ENCODE results near the gene RAB41.

DNA sequence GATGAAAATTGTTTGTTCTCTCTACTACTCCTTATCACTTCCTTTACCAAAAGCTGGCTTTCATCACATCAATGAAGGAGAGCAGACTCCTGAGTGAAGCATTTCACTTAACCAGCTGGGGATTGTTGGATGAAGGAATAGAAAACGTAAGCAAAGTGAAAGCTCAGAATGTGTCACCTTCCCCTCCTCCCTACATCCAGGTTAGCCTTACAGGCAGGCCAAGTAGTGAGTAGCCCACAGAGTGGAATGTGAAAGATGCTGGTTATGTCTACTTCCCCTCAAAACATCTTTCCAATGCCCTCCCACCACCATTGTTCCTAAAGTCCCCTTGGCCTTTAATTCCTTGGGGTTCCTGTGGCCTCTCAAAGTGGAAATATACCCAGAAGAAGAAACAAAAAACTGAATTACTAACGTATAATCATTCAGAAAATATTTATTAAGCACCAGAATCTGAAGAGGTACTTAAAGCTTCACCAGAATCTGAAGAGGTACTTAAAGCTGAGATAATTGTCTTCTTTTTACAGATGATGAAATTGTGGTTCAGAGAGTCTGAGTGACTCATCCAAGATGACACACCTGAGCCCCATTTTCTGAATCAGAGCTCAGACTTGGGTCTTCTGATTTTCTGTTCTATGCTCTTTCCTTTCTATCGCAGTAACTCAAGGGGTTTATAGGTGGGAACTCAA is 28.5 kb upstream of the RAB41 start:
- TF ChIP-seq, protein P1, sequence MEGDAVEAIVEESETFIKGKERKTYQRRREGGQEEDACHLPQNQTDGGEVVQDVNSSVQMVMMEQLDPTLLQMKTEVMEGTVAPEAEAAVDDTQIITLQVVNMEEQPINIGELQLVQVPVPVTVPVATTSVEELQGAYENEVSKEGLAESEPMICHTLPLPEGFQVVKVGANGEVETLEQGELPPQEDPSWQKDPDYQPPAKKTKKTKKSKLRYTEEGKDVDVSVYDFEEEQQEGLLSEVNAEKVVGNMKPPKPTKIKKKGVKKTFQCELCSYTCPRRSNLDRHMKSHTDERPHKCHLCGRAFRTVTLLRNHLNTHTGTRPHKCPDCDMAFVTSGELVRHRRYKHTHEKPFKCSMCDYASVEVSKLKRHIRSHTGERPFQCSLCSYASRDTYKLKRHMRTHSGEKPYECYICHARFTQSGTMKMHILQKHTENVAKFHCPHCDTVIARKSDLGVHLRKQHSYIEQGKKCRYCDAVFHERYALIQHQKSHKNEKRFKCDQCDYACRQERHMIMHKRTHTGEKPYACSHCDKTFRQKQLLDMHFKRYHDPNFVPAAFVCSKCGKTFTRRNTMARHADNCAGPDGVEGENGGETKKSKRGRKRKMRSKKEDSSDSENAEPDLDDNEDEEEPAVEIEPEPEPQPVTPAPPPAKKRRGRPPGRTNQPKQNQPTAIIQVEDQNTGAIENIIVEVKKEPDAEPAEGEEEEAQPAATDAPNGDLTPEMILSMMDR (IDR thresholded peaks at IDR 0.05): no peak
- TF ChIP-seq POLR2A (IDR thresholded peaks at IDR 0.05): no peak

Measured in prostate gland (tissue), 2 donors.